Measurements from ENCODE around the gene SDF2.

The SDF2 gene

GRCh38 chr17:28688481-28688880, 26.8 kb upstream of the SDF2 start:
- no peaks in the 10 kb centered on the region for H3K79me2 ChIP-seq (ENCODE audit: insufficient read depth, low read length)
- no peaks in the 10 kb centered on the region for H3K27me3 ChIP-seq (ENCODE audit: insufficient read depth, low read length, poor library complexity, severe bottlenecking)
- TF ChIP-seq, protein P1, sequence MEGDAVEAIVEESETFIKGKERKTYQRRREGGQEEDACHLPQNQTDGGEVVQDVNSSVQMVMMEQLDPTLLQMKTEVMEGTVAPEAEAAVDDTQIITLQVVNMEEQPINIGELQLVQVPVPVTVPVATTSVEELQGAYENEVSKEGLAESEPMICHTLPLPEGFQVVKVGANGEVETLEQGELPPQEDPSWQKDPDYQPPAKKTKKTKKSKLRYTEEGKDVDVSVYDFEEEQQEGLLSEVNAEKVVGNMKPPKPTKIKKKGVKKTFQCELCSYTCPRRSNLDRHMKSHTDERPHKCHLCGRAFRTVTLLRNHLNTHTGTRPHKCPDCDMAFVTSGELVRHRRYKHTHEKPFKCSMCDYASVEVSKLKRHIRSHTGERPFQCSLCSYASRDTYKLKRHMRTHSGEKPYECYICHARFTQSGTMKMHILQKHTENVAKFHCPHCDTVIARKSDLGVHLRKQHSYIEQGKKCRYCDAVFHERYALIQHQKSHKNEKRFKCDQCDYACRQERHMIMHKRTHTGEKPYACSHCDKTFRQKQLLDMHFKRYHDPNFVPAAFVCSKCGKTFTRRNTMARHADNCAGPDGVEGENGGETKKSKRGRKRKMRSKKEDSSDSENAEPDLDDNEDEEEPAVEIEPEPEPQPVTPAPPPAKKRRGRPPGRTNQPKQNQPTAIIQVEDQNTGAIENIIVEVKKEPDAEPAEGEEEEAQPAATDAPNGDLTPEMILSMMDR (conservative IDR thresholded peaks at IDR 0.05; ENCODE audit: low read length) = no peak
- TF ChIP-seq EZH2phosphoT487 (IDR thresholded peaks at IDR 0.05; ENCODE audit: borderline replicate concordance) = no peak
- H3K36me3 ChIP-seq (ENCODE audit: insufficient read depth, low read length) = peaks cover 77% of the 10 kb centered on the region
- H3K4me1 ChIP-seq (ENCODE audit: insufficient read depth, low read length, poor library complexity, severe bottlenecking) = no peaks in the 10 kb centered on the region
- no peak overlapping the region for H3K4me2 ChIP-seq (ENCODE audit: low read depth, low read length, poor library complexity, severe bottlenecking)
- H4K20me1 ChIP-seq (ENCODE audit: insufficient read depth, low read length, poor library complexity, severe bottlenecking) = no peaks in the 10 kb centered on the region
- H3K9ac ChIP-seq (ENCODE audit: low read depth, low read length, poor library complexity, severe bottlenecking) = no peak overlapping the region
- no peak overlapping the region for H2AFZ ChIP-seq (ENCODE audit: low read length)
- H3K9me3 ChIP-seq (ENCODE audit: insufficient read depth, low read depth, low read length) = no peaks in the 10 kb centered on the region
- H3F3A ChIP-seq (ENCODE audit: low read depth) = no peaks in the 10 kb centered on the region
- no peak overlapping the region for H3K4me3 ChIP-seq (ENCODE audit: low read length, poor library complexity, severe bottlenecking)
- H3K9me2 ChIP-seq (replicated peaks; ENCODE audit: low read depth, low read length) = no peaks in the 10 kb centered on the region

GRCh38 chr17:28686296-28686695, 24.6 kb upstream of the SDF2 start:
- Histone ChIP-seq H3K9me2 (replicated peaks; ENCODE audit: low read depth, low read length) (no peaks in the 10 kb centered on the region), H3K4me3 (ENCODE audit: low read length, poor library complexity, severe bottlenecking) (no peak overlapping the region), H3K79me2 (ENCODE audit: insufficient read depth, low read length) (no peaks in the 10 kb centered on the region), H3K9ac (ENCODE audit: low read depth, low read length, poor library complexity, severe bottlenecking) (no peak overlapping the region), H3K4me1 (ENCODE audit: insufficient read depth, low read length, poor library complexity, severe bottlenecking) (no peaks in the 10 kb centered on the region), H2AFZ (ENCODE audit: low read length) (no peak overlapping the region), H3K27me3 (ENCODE audit: insufficient read depth, low read length, poor library complexity, severe bottlenecking) (no peaks in the 10 kb centered on the region), H4K20me1 (ENCODE audit: insufficient read depth, low read length, poor library complexity, severe bottlenecking) (no peaks in the 10 kb centered on the region), H3K4me2 (ENCODE audit: low read depth, low read length, poor library complexity, severe bottlenecking) (no peak overlapping the region), H3K36me3 (ENCODE audit: insufficient read depth, low read length) (peaks cover 95% of the 10 kb centered on the region), H3F3A (ENCODE audit: low read depth) (no peaks in the 10 kb centered on the region), H3K9me3 (ENCODE audit: insufficient read depth, low read depth, low read length) (no peaks in the 10 kb centered on the region)
- TF ChIP-seq, protein P1 (conservative IDR thresholded peaks at IDR 0.05; ENCODE audit: low read length) = no peak
- TF ChIP-seq EZH2phosphoT487 (IDR thresholded peaks at IDR 0.05; ENCODE audit: borderline replicate concordance) = no peak

DNA sequence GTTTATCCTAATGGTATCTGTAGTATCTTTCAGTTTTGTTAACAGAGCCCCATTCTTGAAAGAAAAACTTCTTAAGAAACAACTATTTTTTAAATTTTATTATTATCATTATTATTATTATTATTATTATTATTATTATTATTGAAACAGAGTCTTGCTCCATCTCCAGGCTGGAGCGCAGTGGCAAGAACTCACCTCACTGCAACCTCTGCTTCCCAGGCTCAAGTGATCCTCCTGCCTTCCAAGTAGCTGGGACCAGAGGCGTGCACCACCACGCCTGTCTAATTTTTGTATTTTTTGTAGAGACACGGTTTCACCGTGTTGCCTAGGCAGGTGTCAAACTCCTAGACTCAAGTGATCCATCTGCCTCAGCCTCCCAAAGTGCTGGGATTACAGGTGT, 23.7 kb upstream of the SDF2 start:
- H4K20me1 ChIP-seq (ENCODE audit: insufficient read depth, low read length, poor library complexity, severe bottlenecking) = no peaks in the 10 kb centered on the region
- H3K27me3 ChIP-seq (ENCODE audit: insufficient read depth, low read length, poor library complexity, severe bottlenecking) = no peaks in the 10 kb centered on the region
- H3K9me2 ChIP-seq (replicated peaks; ENCODE audit: low read depth, low read length) = no peaks in the 10 kb centered on the region
- TF ChIP-seq EZH2phosphoT487 (IDR thresholded peaks at IDR 0.05; ENCODE audit: borderline replicate concordance) = no peak
- TF ChIP-seq, protein P1 (conservative IDR thresholded peaks at IDR 0.05; ENCODE audit: low read length) = no peak
- H3K9ac ChIP-seq (ENCODE audit: low read depth, low read length, poor library complexity, severe bottlenecking) = no peak overlapping the region
- H3K4me2 ChIP-seq (ENCODE audit: low read depth, low read length, poor library complexity, severe bottlenecking) = no peak overlapping the region
- H3K79me2 ChIP-seq (ENCODE audit: insufficient read depth, low read length) = no peaks in the 10 kb centered on the region
- H3K9me3 ChIP-seq (ENCODE audit: insufficient read depth, low read depth, low read length) = no peaks in the 10 kb centered on the region
- H3K4me3 ChIP-seq (ENCODE audit: low read length, poor library complexity, severe bottlenecking) = no peak overlapping the region
- H2AFZ ChIP-seq (ENCODE audit: low read length) = no peak overlapping the region
- no peaks in the 10 kb centered on the region for H3K4me1 ChIP-seq (ENCODE audit: insufficient read depth, low read length, poor library complexity, severe bottlenecking)
- H3F3A ChIP-seq (ENCODE audit: low read depth) = no peaks in the 10 kb centered on the region
- H3K36me3 ChIP-seq (ENCODE audit: insufficient read depth, low read length) = peaks cover 93% of the 10 kb centered on the region

Measured in Loucy (cell line).